Smooth muscle cell of the coronary artery (primary cell): ENCODE results near the gene TDRD6. TPM values are rescaled to one million over a fixed set of nuclear protein-coding genes. Genes with fewer than 3 reads are reported as not detected.

ENCODE experiments used
- total RNA-seq: library from RNA; depleted of rRNA; stranded (reverse); fragments of >200 nt; gene quantifications from 2 replicates; pipeline ENCODE4 v1.2.3, GENCODE V29; 2014; ENCODE audit warnings: low replicate concordance

TDRD6 gene, protein sequence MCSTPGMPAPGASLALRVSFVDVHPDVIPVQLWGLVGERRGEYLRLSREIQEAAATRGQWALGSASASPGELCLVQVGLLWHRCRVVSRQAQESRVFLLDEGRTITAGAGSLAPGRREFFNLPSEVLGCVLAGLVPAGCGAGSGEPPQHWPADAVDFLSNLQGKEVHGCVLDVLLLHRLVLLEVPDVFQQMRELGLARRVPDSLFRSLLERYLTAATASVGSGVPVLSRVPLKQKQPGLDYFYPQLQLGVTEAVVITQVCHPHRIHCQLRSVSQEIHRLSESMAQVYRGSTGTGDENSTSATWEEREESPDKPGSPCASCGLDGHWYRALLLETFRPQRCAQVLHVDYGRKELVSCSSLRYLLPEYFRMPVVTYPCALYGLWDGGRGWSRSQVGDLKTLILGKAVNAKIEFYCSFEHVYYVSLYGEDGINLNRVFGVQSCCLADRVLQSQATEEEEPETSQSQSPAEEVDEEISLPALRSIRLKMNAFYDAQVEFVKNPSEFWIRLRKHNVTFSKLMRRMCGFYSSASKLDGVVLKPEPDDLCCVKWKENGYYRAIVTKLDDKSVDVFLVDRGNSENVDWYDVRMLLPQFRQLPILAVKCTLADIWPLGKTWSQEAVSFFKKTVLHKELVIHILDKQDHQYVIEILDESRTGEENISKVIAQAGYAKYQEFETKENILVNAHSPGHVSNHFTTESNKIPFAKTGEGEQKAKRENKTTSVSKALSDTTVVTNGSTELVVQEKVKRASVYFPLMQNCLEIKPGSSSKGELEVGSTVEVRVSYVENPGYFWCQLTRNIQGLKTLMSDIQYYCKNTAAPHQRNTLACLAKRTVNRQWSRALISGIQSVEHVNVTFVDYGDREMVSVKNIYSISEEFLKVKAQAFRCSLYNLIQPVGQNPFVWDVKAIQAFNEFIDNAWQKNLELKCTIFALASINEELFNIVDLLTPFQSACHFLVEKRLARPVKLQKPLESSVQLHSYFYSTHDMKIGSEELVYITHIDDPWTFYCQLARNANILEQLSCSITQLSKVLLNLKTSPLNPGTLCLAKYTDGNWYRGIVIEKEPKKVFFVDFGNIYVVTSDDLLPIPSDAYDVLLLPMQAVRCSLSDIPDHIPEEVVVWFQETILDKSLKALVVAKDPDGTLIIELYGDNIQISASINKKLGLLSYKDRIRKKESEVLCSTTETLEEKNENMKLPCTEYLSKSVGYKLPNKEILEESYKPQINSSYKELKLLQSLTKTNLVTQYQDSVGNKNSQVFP (N-terminal part only)
- 0.08 and 0.23 TPM in 2 replicates for total RNA-seq

DNA sequence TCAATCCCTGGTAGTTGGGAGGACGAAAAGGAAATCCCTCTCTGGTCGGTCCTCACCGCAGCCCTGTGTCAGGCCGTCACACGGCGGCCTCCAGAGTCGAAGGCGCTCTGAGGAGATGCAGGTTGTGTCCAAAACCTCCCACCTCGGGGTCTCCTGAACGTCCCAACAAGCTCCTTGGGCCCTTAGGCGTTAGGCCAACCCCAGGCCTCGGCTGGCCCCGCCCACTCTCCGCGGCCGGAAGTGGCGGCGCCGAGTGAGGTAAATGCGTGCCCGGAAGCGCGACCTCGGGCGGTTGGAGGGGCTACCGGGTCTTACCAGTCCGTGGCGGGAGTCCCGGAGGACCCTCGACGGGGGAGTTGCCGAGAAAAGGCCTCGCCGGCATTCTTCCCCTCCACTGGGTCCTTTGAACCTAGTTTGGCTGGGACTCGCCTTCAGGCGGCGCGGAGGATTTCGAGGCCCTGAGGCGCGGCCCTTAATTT lies at the start of gene TDRD6:
Gene TDRD6 (plus strand): TSS at position 267 of the 479 bp plus-strand sequence. CDS start 244 bp downstream, outside the sequence.

DNA sequence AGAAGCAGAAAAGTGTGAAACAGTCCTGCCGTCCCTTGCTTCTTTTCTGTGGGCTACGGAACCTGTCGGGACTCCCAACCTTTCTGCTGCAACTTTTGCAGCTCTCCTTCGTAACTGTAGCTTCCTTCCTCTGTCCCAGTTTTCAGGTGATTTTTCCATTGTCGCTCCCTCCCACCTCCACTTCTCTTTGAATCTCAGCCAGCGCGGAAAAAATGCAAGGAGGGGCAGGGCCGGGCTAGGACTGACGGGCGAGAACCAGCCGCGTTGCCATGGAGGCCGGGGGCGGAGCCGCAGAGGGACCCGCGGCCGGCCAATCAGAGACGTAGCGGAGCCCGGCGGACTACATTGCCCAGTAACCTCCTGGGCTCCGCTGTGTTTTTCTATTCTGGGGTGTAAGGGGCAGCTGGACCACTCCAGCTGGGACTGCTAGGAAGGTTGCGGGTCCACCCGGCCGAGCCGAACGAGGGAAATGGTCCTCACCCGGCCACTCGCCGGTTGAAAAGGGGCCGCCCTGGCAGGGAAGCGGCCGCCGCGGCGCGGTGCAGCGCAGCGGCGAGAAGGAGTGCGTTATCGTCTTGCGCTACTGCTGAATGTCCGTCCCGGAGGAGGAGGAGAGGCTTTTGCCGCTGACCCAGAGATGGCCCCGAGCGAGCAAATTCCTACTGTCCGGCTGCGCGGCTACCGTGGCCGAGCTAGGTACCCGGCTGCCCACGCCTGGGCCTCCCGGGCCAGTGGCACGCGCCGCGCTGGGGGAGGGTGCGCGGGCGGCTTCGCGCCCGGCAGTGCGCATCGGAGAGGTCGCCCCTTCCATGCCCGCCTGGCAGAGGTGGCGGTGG lies 34.9 kb upstream of the TDRD6 start, which contains the start of the genes CYP39A1 and SLC25A27:
Gene CYP39A1 (minus strand): TSS at position 216 of the 836 bp plus-strand sequence. CDS start 236 bp downstream, outside the sequence.
Gene SLC25A27 (plus strand): TSS at position 373 of the 836 bp plus-strand sequence. CDS start 218 bp downstream, at position 591.

DNA sequence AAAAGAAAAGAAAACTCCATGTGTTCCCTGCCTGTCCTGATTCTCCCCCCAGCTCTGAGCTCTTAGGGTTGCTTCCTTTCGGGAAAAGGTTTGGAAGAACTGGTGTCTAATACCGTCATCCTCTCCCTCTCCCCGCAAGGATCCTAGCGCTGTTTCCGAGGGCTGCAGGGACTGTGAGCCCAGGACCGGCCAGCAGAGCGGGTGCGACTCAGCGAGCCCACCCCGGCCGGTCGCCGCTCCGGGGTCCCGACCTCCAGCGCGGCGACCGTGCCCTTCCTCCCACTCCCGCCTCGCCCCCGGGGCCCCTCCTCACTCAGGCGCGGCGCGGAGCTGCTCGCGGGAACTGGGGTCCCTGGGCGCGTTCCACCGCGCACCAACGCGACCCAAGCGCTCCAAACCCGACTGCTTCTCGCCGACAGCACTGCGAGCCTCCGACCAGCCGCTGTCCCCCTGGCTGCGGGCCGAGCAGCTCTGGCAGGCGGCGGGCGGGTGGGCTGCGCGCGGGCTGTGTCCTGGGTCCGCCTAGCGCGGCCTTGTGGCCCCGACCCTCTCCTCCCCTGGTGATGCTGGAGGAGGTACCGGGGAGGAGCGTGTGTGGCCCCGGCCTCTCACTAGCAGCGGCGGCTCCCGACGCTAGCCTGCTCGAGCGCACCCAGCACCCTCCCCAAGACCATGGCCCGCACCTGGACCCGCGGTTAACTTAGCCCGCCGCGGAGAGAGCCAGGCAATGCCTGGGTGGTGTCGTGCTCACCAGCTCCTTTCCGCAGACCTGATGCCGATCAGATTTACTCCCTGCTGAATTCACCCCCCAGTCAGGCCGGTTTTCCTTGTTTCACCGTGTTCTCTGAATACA lies 47.4 kb downstream of the TDRD6 start, which contains the start of gene PLA2G7:
Gene PLA2G7 (minus strand): TSS at position 509 of the 853 bp plus-strand sequence. CDS start 12,484 bp downstream, outside the sequence.

DNA sequence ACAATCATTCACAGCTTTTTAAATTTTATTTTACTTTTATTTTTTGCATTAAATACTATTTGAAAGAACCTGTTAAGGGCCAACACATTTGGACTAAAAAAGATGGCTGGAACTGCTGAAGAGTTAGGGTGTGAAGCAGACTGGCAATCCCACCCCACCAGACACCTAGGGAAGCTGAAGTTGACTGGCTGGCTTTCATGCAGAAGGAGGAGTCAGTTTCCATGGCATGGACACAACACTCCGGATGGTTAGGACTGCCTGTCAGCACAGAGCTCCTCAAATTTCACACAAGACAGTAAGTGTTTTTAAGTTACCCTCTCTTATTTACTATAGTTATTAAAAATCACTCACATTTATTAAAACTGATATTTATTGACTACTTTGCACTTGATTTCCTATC lies 59.0 kb downstream of the TDRD6 start, which contains the start of gene ANKRD66:
Gene ANKRD66 (plus strand): TSS at position 238 of the 400 bp plus-strand sequence. CDS start 5,016 bp downstream, outside the sequence.

Other genes with a start within 250 kb of the TDRD6 start
- gene RCAN2, start 196.4 kb upstream of the TDRD6 start, total RNA-seq, result 1.2 and 7.3 TPM in 2 replicates
- gene CYP39A1, start 35.1 kb upstream of the TDRD6 start, total RNA-seq, result under 0.01 and 2.1 TPM in 2 replicates
- gene SLC25A27, start 34.9 kb upstream of the TDRD6 start, total RNA-seq, result 0.75 and 17.0 TPM in 2 replicates
- not detected in 2 replicates for gene PLA2G7, start 47.5 kb downstream of the TDRD6 start, total RNA-seq
- gene ANKRD66, start 59.0 kb downstream of the TDRD6 start, total RNA-seq, result not detected in 2 replicates
- not detected in 2 replicates for gene MEP1A, start 105.5 kb downstream of the TDRD6 start, total RNA-seq
- 0.23 and 5.1 TPM in 2 replicates for gene ADGRF5, start 234.1 kb downstream of the TDRD6 start, total RNA-seq